ENCODE results near the gene OTOGL. TPM values are rescaled to one million over a fixed set of nuclear protein-coding genes. Genes with fewer than 3 reads are reported as not detected.
"Not testable (repeated sequence)": the region's sequence is repeated elsewhere in the genome, so short reads cannot be mapped to it uniquely, and the experiment has no call there.

The OTOGL gene
- polyA plus RNA-seq, 2 of the 4 experiments (the other 2 are of a cell fraction): 0.04 TPM; not detected in 1

GRCh38 chr12:80222261-80222660 is 122.9 kb downstream of the OTOGL start:
- CTCF ChIA-PET: no interaction called here
- FAIRE-seq: no peak
- no peak overlapping the region for H3K4me3 ChIP-seq
- POLR2A ChIA-PET: no interaction called here
- H3K9me3 ChIP-seq: no peaks in the 10 kb centered on the region
- no peak for ATAC-seq
- no peak overlapping the region for H3K27ac ChIP-seq
- no peak for DNase-seq (ENCODE audit: low read depth in 1 of 2, low spot score in 1 of 2)
- TF ChIP-seq SREBF2 (IDR thresholded peaks at IDR 0.05): no peak
- TF ChIP-seq PHF8 (IDR thresholded peaks at IDR 0.05; ENCODE audit: borderline replicate concordance, low read depth): no peak
- TF ChIP-seq MYC (IDR thresholded peaks at IDR 0.05; ENCODE audit: borderline replicate concordance, low read length): no peak
- TF ChIP-seq RARB (CRISPR knock-in tag; IDR thresholded peaks at IDR 0.05): no peak
- no peak for TF ChIP-seq HES2 (IDR thresholded peaks at IDR 0.05)
- no peak for TF ChIP-seq HOXB13 (CRISPR knock-in tag; IDR thresholded peaks at IDR 0.05; ENCODE audit: low read depth)
- no peak for TF ChIP-seq JUN (IDR thresholded peaks at IDR 0.05)
- TF ChIP-seq NFE2L2 (conservative IDR thresholded peaks at IDR 0.05; ENCODE audit: low read length): no peak
- no peak for TF ChIP-seq ATOH8 (CRISPR knock-in tag; IDR thresholded peaks at IDR 0.05; ENCODE audit: low read depth)
- no peak for TF ChIP-seq FOXS1 (CRISPR knock-in tag; IDR thresholded peaks at IDR 0.05)
- 61% methylated on average over 3 of the region's 3 CpGs for WGBS (ENCODE audit: missing lambda C conversion rate)
- peaks cover 4% of the 10 kb centered on the region; the same call in 1 of the 3 replicates for H3K4me1 ChIP-seq
- no peak overlapping the region for H3K4me2 ChIP-seq

- DNase-seq (ENCODE audit: low read depth in 1 of 2, low spot score in 1 of 2) (no peak), FAIRE-seq (no peak), ATAC-seq (no peak)
- CTCF ChIA-PET: interaction anchor here (1.3 kb wide), 1 partner anchor 43 kb away, joined by 3 read pairs; no protein-coding TSS in a partner anchor
- H3K4me2 ChIP-seq: no peak overlapping the region
- no peak overlapping the region for H3K4me3 ChIP-seq
- H3K4me1 ChIP-seq: no peaks in the 10 kb centered on the region
- H3K9me3 ChIP-seq: no peaks in the 10 kb centered on the region
- 21% methylated on average over 1 of the region's 1 CpG for WGBS (ENCODE audit: missing lambda C conversion rate)
- no peak overlapping the region for H3K27ac ChIP-seq
- no peak for TF ChIP-seq FOSB (CRISPR knock-in tag; IDR thresholded peaks at IDR 0.05)
- TF ChIP-seq BCL3 (IDR thresholded peaks at IDR 0.05): no peak
- TF ChIP-seq HES2 (IDR thresholded peaks at IDR 0.05): no peak
- TF ChIP-seq CBX2 (IDR thresholded peaks at IDR 0.05; ENCODE audit: borderline replicate concordance, low read depth): no peak
- TF ChIP-seq E2F6 (IDR thresholded peaks at IDR 0.05; ENCODE audit: borderline replicate concordance, low read depth): no peak
- no peak for TF ChIP-seq CHD4 (IDR thresholded peaks at IDR 0.05; ENCODE audit: borderline replicate concordance)
- no peak for TF ChIP-seq ZC3H11A (IDR thresholded peaks at IDR 0.05)
- no peak for TF ChIP-seq ELK1 (IDR thresholded peaks at IDR 0.05; ENCODE audit: low read depth, low read length)
- TF ChIP-seq ESRRA (IDR thresholded peaks at IDR 0.05; ENCODE audit: borderline replicate concordance, low read length): no peak
- POLR2A ChIA-PET: interaction anchor here (0.7 kb wide), 1 partner anchor 44 kb away, joined by 3 read pairs; no protein-coding TSS in a partner anchor
Measured at GRCh38 chr12:80226576-80226975, 127.2 kb downstream of the OTOGL start.

- POLR2A ChIA-PET; H3K4me2 ChIP-seq; ATAC-seq; H3K27ac ChIP-seq; FAIRE-seq; H3K4me3 ChIP-seq; H3K9me3 ChIP-seq; CTCF ChIA-PET; H3K4me1 ChIP-seq; DNase-seq (ENCODE audit: low read depth in 1 of 2, low spot score in 1 of 2): not testable (repeated sequence)
- WGBS (ENCODE audit: missing lambda C conversion rate): 91% methylated on average over 4 of the region's 4 CpGs
- TF ChIP-seq MAFK (IDR thresholded peaks at IDR 0.05; ENCODE audit: partially characterized antibody): peak; percentile 96
Measured at GRCh38 chr12:80227904-80228303, 128.6 kb downstream of the OTOGL start.
